ENCODE data around the gene PAXIP1. TPM values are rescaled to one million over a fixed set of nuclear protein-coding genes. Genes with fewer than 3 reads are reported as not detected.

Gene PAXIP1
- total RNA-seq, 1 donor from 2014 or later: 16.8 TPM

- peaks cover 5% of the 10 kb centered on the region for H3K9me3 Mint-ChIP-seq (ENCODE audit: unreplicated experiment)
- H3K36me3 Mint-ChIP-seq (ENCODE audit: low read depth, unreplicated experiment): no peaks in the 10 kb centered on the region
- peaks cover 2% of the 10 kb centered on the region for H3K27me3 Mint-ChIP-seq (ENCODE audit: unreplicated experiment)
- DNase-seq (ENCODE audit: low spot score): no peak
- no peaks in the 10 kb centered on the region for H3K4me1 Mint-ChIP-seq (ENCODE audit: unreplicated experiment)
- TF ChIP-seq, protein P1, sequence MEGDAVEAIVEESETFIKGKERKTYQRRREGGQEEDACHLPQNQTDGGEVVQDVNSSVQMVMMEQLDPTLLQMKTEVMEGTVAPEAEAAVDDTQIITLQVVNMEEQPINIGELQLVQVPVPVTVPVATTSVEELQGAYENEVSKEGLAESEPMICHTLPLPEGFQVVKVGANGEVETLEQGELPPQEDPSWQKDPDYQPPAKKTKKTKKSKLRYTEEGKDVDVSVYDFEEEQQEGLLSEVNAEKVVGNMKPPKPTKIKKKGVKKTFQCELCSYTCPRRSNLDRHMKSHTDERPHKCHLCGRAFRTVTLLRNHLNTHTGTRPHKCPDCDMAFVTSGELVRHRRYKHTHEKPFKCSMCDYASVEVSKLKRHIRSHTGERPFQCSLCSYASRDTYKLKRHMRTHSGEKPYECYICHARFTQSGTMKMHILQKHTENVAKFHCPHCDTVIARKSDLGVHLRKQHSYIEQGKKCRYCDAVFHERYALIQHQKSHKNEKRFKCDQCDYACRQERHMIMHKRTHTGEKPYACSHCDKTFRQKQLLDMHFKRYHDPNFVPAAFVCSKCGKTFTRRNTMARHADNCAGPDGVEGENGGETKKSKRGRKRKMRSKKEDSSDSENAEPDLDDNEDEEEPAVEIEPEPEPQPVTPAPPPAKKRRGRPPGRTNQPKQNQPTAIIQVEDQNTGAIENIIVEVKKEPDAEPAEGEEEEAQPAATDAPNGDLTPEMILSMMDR (IDR thresholded peaks at IDR 0.05; ENCODE audit: unreplicated experiment): no peak
- H3K27ac Mint-ChIP-seq (ENCODE audit: unreplicated experiment): no peak overlapping the region
- no peak overlapping the region for H3K4me3 Mint-ChIP-seq (ENCODE audit: unreplicated experiment)
Observed at GRCh38 chr7:154919344-154920225, 83.3 kb downstream of the PAXIP1 start.

GRCh38 chr7:154918741-154919140 lies 84.2 kb downstream of the PAXIP1 start:
- Mint-ChIP-seq H3K36me3 (ENCODE audit: low read depth, unreplicated experiment) (no peaks in the 10 kb centered on the region), H3K9me3 (ENCODE audit: unreplicated experiment) (peaks cover 5% of the 10 kb centered on the region), H3K4me1 (ENCODE audit: unreplicated experiment) (no peaks in the 10 kb centered on the region), H3K27me3 (ENCODE audit: unreplicated experiment) (peaks cover 2% of the 10 kb centered on the region), H3K4me3 (ENCODE audit: unreplicated experiment) (no peak overlapping the region), H3K27ac (ENCODE audit: unreplicated experiment) (no peak overlapping the region)
- TF ChIP-seq, protein P1 (IDR thresholded peaks at IDR 0.05; ENCODE audit: unreplicated experiment): no peak
- DNase-seq (ENCODE audit: low spot score): no peak

GRCh38 chr7:154918266-154918665 lies 84.7 kb downstream of the PAXIP1 start:
- DNase-seq (ENCODE audit: low spot score): no peak
- no peak overlapping the region for H3K4me3 Mint-ChIP-seq (ENCODE audit: unreplicated experiment)
- H3K9me3 Mint-ChIP-seq (ENCODE audit: unreplicated experiment): peaks cover 5% of the 10 kb centered on the region
- H3K4me1 Mint-ChIP-seq (ENCODE audit: unreplicated experiment): no peaks in the 10 kb centered on the region
- H3K27me3 Mint-ChIP-seq (ENCODE audit: unreplicated experiment): peaks cover 2% of the 10 kb centered on the region
- H3K27ac Mint-ChIP-seq (ENCODE audit: unreplicated experiment): no peak overlapping the region
- TF ChIP-seq, protein P1 (IDR thresholded peaks at IDR 0.05; ENCODE audit: unreplicated experiment): no peak
- H3K36me3 Mint-ChIP-seq (ENCODE audit: low read depth, unreplicated experiment): no peaks in the 10 kb centered on the region

DNA sequence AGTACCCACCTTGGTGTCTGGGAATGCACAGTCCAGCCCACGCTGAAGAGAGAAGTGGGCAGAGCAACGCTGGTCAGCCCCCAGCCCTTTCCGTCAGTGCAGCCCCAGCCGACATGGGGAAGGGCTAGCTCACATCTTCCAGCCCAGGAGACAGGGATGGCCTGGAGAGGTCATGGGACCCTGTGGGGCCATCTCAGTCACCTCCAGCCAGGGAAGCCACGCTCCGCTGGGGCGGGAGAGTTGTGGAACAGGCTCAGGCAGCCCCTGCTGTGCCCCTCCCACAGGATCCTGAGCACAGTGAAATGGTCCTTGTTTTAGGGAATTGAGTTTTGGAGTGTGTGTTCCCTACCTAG lies 85.1 kb downstream of the PAXIP1 start:
- TF ChIP-seq, protein P1 (IDR thresholded peaks at IDR 0.05; ENCODE audit: unreplicated experiment): no peak
- peaks cover 4% of the 10 kb centered on the region for H3K9me3 Mint-ChIP-seq (ENCODE audit: unreplicated experiment)
- no peak for DNase-seq (ENCODE audit: low spot score)
- H3K27ac Mint-ChIP-seq (ENCODE audit: unreplicated experiment): no peak overlapping the region
- no peaks in the 10 kb centered on the region for H3K36me3 Mint-ChIP-seq (ENCODE audit: low read depth, unreplicated experiment)
- no peaks in the 10 kb centered on the region for H3K4me1 Mint-ChIP-seq (ENCODE audit: unreplicated experiment)
- H3K4me3 Mint-ChIP-seq (ENCODE audit: unreplicated experiment): no peak overlapping the region
- peaks cover 2% of the 10 kb centered on the region for H3K27me3 Mint-ChIP-seq (ENCODE audit: unreplicated experiment)

All from endothelial cell (in vitro differentiated cells).